ENCODE results near the gene CSK.

The CSK gene

DNA sequence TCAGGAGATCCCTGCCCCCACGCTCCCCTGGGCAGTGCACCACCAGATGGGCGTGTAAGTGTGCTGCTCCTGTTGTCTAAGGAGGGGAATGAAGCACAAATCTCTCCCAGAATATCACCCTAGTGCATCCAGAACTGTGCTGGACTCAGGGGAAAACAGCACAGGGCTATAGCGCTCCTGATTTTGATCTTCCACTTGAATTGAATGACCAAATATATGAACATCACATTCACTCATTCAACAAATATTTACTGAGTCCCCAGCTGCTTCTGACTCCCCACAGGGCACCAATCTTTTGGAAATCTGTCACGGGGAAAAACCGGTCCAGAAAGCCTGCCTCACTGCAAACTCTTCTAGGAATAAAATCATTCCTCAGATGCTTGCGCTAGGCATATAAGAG lies 47.0 kb downstream of the CSK start:
- no peak for DNase-seq

DNA sequence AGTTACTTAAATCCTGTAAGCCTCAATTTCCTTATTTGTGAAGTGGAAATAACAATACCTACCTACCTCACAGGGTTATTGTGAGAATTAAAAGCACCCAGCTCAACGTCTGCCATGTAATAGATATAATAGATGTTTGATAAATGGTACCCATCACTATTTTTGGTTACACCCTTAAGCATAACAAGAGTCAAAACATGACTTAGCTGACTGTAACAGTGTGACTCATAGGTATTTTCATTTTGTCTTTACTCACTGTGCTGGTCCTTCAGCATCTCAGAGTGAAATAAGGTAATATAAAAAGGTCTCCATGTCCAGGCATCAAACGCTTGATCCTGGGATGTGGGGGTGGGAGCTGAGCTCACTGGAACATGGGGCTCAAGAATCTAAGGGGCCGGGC lies 47.6 kb downstream of the CSK start:
- no peak for DNase-seq

DNA sequence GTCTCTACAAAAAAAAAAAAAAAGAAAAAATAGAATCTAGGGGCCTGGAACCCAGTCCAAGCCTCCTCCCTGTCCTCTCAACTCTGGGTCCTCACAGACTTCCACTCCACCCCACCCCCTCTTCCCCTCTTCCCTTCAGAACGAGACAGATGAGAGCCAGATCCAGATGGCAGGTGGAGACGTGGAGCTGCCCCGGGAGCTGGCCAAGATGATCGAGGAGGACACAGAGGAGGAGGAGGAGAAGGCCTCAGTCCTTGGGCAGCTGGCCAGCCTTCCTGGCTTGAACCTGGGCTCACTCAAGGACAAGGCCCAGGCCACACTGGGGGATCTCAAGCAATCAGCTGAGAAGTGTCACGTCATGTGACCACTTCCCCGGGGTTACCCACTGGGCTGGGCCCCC lies 48.1 kb downstream of the CSK start:
- no peak for DNase-seq

DNA sequence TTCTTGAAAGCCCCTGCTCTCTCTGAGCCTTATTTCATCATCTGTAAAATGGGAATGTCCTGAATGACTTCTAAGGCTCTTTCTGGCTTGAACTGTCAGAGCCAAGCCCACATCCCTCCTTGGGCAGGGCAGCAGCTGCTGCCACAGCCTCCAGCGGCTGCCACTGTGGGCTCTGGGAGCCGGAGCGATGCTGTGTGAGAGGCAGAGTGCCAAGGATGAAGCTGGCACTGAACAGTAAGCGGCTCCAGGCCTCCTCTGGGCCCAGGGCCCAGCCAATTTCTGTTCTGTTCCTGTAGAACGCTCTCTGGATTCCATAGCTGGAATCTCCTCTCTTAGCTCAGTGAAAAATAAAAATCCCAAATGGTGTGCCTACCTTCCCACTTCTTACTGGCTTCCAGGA lies 49.0 kb downstream of the CSK start:
- DNase-seq, result no peak

DNA sequence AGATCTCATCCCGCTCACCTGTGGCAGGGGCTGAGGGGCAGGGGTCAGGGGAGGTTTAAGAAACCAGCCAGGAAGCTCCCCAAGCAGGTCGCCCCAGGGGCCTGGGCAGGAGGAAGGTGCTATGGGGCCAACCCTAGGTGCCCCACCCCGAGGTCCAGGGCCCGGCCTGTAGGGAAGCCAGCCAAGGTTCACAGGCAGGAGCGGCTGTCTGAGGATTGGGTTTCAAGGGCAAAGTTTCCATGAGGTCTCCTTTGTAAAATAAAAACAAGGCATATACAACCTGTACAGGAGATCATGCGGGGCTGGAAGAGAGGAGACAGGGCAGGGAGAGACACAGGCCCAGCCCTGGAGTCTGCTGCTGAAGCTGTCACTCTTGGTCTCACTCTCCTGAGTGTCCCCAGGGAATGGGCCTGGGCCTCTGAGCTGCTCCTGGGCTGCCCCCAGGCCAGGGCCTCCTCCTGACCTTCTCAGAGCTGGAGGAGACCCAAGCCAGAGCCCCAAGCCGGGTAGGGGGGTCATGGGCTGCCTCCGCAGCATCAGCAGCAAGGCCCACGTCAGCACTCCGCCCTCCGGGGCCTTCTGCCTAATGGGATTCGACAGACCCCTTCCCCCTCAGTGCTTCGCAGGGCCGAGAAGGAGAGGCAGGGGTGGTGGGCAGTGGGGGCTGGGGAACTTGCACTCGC lies 50.1 kb downstream of the CSK start:
- no peak for DNase-seq

DNA sequence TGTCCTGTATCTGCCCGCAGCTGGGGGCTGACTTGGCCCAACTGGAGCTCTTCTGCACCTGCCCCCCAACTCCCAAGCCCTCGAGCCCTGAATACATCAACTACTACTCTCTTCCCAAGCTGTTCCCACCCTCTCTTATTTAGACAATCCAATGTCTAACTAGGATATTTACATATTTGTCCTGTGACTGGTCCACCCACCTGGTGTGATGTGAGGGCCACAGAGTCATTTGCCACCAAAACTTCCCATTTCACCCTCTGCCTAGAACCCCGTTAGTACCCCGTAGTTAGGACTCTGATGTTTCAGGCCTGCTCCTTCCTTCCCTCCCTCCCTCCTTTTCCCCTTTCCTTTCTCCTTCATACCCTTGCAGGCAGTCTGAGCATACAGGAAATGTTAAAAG lies 50.9 kb downstream of the CSK start:
- DNase-seq, result no peak

DNA sequence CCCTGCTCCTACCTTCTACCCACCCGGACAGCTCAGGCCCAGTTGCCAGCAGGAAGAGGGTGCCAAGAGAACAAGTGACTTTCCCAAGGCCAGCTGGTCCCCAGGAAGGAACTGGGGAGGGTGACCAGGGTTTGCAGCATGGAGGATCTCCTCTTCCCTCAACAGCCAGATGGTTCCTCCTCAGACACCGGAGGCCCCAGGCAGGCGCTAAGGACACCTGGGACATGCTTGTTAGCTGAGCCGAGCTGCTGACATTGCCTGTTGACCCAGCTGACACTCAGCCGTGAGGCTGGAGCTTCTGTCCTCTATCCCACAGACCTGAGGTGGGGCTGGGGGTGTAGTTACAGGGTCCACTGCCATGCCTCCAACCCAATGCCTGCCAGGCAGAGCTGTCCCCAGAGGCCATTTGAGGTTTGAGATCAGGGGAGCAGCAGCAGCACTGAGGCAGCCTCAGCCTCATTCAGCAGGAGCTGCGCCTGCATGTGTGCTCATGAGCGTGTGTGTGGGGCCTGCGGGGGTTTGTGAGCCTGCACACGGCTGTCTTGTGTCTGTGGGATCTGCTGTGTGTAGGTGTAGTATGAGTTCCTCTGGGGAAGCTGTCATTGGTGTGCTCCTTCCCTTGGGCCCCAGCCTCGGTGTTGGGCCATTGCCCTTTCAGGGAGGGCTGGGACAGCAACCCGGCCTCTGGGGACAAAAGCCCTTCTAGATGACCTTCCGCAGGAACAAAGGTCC lies 51.7 kb downstream of the CSK start:
- no peak for DNase-seq

DNA sequence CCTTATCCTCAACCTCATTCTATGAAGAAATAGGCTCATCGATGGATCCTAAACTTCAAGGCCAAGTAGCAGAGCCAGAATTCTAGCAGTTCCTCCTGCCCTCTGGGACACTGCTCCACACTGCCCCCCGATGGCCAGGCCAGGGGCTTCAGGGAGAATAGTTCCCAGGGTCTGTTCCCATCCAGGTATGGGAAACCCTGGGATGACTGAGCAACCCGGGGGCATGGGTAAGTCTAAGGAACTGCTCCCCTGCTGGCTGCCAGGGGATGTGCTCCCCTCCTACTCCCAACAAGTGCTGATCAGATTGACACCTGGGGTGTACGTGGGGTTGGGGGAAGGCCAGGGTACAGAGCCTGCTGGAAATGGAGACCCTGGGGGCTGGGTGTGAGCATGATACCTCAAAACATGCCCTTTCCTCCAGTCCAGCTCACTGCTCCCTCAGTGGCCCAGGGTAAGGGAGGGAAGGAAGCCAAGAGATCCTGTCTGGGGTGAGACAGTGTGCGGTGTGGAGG lies 53.5 kb downstream of the CSK start:
- peak; percentile 43 for DNase-seq

DNA sequence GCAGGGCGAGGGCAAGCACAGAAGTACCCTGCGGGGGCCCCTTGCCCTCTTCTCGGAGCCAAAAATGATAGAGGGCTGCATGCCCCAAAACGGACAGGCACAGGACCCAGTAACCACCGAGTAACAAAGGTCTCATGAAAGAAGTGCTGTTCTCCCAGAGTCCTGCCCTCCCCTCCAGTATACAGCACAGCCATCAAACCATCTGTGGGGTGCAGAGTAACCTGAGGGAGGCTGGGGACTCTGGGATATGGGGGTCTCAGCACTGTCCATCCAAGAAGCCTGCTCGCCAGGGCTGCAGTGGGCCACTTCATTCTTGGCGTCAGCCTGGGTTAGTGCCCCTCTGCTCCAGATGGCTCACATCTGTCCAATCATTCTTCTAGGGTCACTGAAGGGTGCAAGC lies 55.0 kb downstream of the CSK start:
- no peak for DNase-seq

DNA sequence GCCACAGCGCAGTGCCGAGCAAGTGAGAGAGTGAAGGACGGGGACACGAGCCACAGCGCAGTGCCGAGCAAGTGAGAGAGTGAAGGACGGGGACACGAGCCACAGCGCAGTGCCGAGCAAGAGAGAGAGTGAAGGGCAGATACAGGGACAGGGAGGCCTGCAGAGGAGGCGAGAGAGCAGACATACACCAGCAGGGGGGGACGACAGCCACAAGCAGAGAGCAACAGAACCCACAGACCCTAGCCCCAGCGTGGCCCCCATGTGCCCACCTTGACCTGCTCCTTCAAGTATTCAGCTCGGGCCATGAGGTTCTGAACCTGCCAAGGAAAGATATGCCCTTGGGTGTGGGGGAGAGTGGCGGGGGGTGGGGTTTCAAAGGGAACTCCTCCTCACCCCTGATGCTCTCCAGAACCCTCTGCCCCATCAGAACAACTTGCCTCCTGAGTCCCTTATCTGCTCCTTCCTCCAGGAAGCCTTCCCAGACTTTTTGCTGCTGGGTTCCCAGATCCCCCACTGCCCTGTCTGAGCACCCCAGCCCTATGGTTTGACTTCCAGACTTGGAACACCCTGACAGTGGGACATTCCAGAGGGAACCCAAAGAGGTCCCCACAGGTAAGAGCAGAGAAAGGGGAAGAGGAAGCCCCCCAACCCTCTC lies 55.7 kb downstream of the CSK start:
- no peak for DNase-seq

DNA sequence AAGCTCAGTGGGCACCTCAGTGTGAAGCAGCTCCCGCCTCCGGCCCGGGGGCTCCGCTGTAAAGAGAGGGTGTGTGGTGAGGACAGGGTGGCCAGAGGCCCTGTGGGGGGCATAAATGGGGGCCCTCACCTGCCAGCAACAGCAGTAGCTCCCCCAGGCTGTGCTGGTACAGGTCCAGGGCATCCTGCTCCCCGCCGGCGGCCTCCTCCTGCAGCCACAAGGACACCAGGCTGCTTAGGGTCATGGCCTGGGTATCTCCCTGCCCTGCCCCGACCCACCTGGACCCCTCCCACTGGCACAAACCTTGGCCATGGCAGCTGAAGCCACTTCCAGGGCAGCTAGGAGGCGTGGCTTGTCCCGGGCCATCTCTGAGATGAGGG lies 56.2 kb downstream of the CSK start:
- no peak for DNase-seq

DNA sequence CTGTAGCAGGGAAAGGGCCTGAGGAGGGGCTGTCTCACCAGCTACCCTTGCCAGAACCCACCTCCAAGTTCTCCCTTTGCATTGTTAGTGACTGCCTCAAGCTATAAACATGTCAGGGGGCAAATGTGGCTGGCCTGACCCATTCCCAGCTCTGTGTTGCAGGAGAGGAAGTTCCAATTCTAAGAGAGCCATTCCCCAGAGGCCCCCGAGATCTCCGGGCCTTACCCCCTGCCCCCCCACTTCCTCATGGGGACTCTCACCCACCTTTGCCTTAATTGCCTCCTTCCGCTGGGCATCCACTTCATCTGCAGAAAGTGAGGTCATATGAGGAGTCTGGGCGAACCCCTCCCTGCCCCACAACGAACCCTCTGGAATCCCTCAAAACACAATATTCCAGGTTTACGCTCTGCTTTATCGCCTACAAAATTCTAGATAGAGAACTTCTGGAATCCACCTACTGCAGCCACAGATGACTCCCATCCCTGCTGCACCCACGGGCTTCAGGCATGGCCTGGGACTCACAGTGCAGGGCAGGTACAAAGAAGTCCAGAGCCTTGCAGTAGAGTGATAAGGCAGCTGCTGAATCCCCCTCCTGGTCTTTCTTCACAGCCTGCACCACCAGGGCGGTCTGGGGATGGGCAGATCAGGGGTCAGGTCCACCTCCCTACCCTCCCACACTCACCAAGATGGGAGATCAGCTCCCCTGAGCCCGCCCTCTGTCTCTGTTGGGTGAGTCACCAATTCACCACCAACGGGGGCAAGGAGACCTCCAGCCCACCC lies 57.1 kb downstream of the CSK start:
- no peak for DNase-seq

DNA sequence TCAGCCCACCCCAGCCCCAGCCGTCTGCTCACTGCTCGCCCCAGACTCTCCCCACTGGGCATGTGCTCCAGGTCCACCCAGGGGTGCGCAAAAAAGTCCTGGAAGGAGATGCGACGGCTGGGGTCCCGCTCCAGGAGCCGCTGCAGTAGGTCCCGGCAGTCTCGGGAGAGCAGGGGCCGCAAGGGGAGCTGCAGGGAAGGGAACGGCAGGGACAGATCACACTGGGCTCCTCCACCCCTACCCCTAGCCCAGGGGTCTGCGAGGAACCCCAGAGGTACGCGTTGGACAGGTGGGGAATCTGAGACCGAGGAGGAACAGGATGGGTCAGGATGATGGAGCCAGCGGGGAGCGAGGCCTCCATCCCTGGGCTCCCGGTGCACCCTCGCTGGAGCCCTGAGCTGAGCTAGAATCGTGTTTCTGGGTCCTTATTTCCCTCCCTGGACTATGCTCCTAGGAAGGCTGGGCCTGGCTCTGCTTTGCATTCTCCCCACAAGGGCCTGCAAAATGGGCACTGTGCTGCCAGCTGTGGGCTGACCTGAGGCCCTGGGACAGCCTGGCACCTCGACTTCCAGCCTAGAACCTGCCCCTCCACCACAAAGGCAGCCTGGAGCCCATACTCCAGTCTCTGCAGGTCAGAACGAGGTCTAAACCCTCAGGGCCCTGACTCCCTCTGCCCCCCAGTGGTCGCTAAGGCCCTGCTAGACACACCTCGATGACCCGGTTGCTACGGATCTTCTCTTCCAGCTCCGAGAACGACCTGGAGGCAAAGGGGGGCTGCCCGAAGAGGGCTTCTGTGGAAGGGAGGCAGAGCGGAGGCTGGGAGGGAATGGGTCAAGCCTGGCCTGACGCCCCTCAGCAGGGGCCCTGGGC lies 57.9 kb downstream of the CSK start:
- DNase-seq, result no peak

DNA sequence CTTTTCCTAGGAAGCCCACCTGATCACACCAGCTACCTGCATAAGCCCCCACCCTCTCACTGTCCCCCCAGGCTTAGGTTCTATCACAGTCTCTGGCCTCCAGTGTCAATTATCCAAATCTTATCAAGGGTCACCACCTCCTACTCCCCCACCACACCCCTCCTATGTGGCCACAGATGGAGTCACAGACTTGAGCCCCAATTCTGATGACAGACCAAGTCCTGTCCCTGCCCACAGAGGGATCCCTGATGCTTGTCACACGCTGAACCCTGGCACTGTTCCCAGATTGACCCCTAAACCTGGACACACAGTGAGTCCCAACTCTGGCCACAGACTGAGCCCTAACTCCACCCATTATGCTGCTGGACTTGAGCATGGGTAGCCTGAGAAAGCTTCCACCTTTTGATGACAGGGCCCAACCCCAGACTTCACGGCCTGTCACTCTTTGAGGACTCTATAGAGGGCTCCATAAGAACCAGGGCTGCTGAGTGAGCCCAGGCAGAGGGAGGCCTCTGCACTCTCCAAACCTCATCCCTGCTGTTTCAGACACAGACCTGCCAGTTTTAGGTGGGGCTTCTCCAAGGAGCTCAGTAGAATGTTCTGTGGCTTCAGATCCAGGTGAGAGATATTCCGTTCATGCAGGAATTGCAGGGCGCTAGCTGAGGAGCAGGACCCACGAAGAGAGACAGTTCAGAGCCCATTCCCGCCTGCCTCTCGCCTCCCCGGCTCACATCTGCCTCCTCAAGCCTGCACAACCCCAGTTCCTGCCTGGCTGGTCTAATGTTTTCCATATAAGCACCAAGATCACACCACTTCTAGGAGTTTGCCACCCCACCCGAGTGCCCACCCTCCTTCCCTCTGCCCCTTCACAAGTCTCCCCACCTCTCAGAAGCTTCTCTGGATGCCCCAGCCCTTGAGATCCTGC lies 59.2 kb downstream of the CSK start:
- no peak for DNase-seq

DNA sequence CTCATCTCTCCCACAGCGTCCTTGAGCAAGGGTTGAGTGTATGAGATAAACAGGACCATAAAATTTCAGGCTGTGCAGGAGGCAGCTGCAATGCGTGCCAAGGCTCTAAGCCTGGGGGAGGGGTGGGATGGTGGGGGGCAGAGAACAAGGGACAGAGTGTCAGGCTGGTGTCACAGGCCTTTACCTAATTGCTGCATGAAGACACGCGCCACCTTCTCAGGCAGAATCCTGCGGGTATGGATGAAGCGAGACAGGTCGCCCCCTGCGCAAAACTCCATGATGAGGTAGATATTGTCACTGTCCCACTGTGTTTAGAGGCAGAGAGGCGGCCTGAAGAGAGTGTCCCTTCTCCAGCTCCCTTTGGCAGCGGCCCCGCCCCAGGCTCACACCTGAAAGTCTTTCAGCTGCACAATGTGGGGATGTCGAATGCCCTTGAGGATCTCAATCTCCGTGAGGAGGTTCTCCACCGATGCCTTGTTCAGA lies 60.1 kb downstream of the CSK start:
- DNase-seq, result no peak

DNA sequence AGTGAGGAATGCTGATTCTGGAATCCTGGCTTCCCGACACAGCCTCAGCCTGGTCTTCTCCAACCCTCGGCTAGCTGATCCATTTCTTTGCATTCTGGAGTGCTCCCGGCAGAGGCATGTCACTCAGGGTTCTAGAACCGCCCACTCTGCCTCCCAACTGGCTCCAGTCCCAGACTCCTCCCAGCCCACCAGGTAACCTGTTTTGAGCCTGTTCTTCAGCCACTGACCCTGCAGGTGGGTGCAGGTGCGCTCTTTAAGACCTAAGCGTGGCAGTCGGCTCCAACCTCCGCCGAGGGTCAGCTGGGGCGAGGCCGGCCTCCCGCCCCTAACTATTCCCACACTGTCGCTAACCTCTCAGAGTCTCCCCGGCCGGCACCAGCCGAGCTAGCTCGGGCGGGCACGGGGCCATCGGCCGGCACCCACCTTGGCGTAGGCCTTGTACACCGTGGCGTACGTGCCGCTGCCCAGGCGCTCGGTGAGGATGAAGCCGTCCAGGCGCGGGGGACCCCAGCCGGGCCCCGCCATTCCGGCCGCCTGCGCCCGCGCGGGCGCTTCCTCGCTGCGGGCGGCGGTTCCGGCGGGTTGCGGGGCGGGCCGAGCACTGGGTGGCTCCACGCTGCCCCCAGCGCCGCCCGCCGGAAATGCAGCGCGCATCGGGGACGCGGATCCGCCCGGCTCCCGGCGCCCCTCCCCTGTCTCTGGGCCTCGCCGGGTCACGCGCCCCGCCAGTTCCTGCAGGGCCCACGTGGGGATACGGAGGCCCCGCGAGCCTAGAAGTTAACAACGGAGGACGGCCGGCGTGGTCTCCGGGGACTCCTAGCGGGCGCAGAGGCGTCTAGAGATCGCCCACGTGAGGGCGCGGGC lies 60.9 kb downstream of the CSK start, which contains the start of gene ULK3:
Gene ULK3, minus strand, starts transcription at position 576 of the 864 bp plus-strand sequence. Its CDS starts 51 bp downstream, at position 525.
- DNase-seq, result peak; percentile 87

DNA sequence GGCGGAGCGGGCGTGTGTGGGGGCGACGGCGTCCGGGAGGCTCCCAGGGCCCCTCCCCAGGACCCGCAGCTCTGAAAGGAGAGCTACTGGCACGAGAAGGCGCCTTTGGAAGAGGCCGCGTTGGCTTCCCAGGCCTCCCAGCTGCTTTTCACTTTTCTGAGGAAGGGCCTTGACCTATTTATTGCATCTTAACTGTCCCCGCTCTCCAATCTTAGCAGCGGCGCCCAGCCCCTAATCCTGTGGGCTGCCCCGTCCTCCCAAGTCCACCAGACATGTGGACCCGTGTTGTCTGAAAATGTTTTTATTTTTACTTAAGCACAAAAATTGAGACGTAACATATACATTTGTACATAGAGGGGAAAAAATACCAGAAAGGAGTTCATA lies 61.6 kb downstream of the CSK start:
- no peak for DNase-seq

DNA sequence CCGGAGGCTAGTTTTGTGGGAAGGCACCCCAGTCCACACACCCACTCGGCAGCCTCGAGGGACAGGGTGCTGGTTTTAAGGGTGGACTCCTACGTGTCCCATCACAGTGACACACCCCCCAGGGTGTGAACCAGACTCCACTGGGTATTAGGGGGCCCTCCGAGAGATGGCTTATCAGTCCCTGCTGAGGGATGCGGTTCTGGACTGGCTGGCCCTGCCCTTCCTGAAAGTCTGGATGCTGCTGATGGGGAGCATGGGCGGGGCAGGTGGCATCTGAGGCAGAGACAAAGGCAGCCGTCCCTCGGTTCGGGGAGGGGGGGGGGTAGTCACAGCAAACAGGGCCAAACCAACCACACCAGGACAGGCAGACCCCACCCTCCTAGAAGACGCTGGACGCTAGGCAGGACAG lies 62.0 kb downstream of the CSK start:
- DNase-seq, result no peak

DNA sequence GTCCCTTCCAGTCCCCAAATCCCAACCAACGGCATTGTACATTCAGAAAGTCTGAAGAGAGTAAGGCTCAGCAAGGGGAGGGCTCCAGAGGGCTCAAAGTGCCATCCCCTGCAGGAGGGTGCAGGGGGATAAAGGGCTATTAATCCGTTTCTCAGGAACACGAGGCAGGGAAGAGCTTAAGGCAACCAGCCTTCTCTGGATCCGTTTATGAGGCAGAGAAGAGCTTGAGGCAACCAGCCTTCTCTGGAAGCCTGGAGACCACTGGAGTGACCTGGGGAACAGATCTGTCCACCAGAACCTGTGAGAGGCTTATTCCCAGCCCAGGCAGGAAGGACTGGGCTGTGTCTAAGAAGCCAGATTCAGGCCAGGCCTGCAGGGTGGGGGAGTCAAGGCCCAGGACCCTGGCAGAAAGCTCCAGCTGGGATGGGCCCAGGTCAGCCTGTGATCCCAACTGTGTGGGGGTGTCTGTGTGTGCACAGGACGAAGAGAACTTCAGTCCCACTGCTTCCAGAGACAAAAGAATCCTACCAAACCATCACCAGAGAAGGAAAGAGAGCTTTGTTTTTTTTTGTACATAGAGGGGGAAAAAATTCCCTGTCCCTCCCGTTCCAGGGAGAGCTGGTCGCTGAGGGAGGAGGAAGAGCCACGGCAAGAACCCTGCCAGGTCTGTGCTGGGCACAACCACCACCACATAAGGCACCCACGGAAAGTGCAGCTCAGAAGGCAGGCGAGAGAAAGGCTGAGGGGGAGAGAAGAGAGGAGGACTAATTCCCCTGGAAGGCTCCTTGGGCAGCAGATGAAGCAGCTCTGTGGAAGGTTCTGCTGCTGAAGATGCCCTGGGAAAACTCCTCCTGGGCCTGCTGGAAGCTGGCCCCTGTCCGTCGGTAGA lies 62.7 kb downstream of the CSK start:
- DNase-seq, result no peak

Data from CD4-positive, alpha-beta T cell treated with Interleukin-4 for 4 hours (primary cell).